ENCODE results near the gene MXD1. TPM values are rescaled to one million over a fixed set of nuclear protein-coding genes. Genes with fewer than 3 reads are reported as not detected.

Gene MXD1
- polyA plus RNA-seq, 1 donor (not counting 4 experiments of a cell fraction or from before 2014, with no cell fraction given), result 15.9 TPM

DNA sequence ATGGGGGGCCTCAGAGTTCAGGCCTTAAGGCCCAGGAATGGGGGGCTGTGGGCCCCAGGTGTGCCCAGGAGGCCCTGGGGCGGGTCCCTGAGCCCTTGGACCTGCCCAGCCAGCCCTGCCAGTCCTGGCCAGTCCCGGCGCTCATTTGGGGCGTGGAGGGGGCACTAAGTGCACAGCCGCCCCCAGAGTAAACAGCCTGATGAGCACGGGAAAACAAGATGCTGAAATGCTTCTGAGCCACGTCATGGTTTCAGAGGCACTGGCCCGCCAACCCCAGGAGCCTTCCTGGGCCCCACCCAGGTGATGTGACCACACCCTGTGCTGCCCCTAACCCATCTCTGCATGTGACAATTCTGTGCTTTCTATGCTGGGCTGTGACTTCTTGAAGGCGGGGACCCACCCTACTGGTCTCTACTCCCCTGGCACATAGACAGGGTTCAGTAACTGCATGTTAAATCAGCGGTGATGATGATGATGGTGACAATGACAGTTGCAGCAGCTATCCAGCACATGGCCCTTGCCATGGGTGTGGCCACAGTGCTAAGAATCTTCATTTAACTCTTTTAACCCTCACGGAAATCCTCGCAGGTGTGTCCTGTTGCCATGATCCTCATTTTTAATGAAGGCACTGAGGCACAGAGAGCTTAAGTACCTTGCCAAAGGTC, 74.7 kb downstream of the MXD1 start:
- Histone ChIP-seq H3K9me1 (ENCODE audit: control insufficient read depth, extremely low read depth, insufficient read depth, low read length) (no peaks in the 10 kb centered on the region), H4K20me1 (ENCODE audit: control insufficient read depth, extremely low read depth, insufficient read depth, low read length) (no peaks in the 10 kb centered on the region), H3K4me2 (ENCODE audit: control insufficient read depth, extremely low read depth, insufficient read depth, low read depth, low read length) (no peak overlapping the region), H3K4me3 (ENCODE audit: control insufficient read depth in 2 of 3, extremely low read depth in 1 of 3, insufficient read depth in 2 of 3, low read depth in 1 of 3, low read length in 3 of 3) (no peak overlapping the region), H3K27ac (ENCODE audit: control insufficient read depth, insufficient read depth, low read length) (no peak overlapping the region), H3K79me2 (ENCODE audit: control insufficient read depth, insufficient read depth, low read length) (no peaks in the 10 kb centered on the region), H3K9me3 (ENCODE audit: control insufficient read depth, low read depth, low read length) (no peaks in the 10 kb centered on the region), H3K36me3 (ENCODE audit: control insufficient read depth in 2 of 2, extremely low read depth in 1 of 2, insufficient read depth in 2 of 2, low read length in 2 of 2) (no peaks in the 10 kb centered on the region), H3K27me3 (ENCODE audit: control insufficient read depth, extremely low read depth, insufficient read depth, low read length) (no peaks in the 10 kb centered on the region), H2AFZ (ENCODE audit: control insufficient read depth, low read length) (no peak overlapping the region), H3K4me1 (ENCODE audit: control insufficient read depth, extremely low read depth, insufficient read depth, low read length) (no peaks in the 10 kb centered on the region), H3K9ac (ENCODE audit: control insufficient read depth, extremely low read depth, insufficient read depth, low read length) (no peak overlapping the region)
- FAIRE-seq (no peak), DNase-seq (ENCODE audit: low read depth, low spot score) (no peak)
- dilution Hi-C loops (cut with MboI; ENCODE audit: extremely low pct_ligation_motif_present, low sequenced_read_pairs), result no loop called here
- no peak for TF ChIP-seq EZH2 (IDR thresholded peaks at IDR 0.05; ENCODE audit: low read length)
- TF ChIP-seq CTCF (optimal IDR thresholded peaks at IDR 0.05 in 1 of 3, IDR thresholded peaks at IDR 0.05 in 1 of 3, conservative IDR thresholded peaks at IDR 0.05 in 1 of 3; ENCODE audit: extremely low read depth in 1 of 3, insufficient read depth in 2 of 3, low read length in 3 of 3), result no peak

Small RNAs within 50 kb of the gene (small RNA-seq; reads per million reads assigned to genes)
- 0 reads per million in 3 experiments for gene RPL23AP92 (ENCODE audit: insufficient read length in 3 of 3, low read depth in 3 of 3, low replicate concordance in 1 of 3)

Other genes with a start within 250 kb of the MXD1 start
- 143 to 268 TPM (median 209 TPM) in 3 replicates for gene ANXA4, start 173.0 kb upstream of the MXD1 start, polyA plus RNA-seq
- gene GMCL1, start 85.4 kb upstream of the MXD1 start, polyA plus RNA-seq, result 3.9 to 7.5 TPM (median 4.1 TPM) in 3 replicates
- 21.5 to 41.1 TPM (median 35.7 TPM) in 3 replicates for gene SNRNP27, start 21.2 kb upstream of the MXD1 start, polyA plus RNA-seq
- 0.44 to 3.4 TPM (median 1.5 TPM) in 3 replicates for gene ASPRV1, start 46.5 kb downstream of the MXD1 start, polyA plus RNA-seq
- gene PCBP1, start 172.4 kb downstream of the MXD1 start, polyA plus RNA-seq, result 65.9 to 151 TPM (median 86.8 TPM) in 3 replicates

All from keratinocyte (primary cell).